NCI-H82 (cell line): ENCODE data around the gene FBN2.
"Not testable (repeated sequence)": the region's sequence is repeated elsewhere in the genome, so short reads cannot be mapped to it uniquely, and the experiment has no call there.

Experiments used
- DNase-seq: peaks from one replicate; lab custom pipeline; 2025; lab: John Stamatoyannopoulos, UW

Gene FBN2

DNA sequence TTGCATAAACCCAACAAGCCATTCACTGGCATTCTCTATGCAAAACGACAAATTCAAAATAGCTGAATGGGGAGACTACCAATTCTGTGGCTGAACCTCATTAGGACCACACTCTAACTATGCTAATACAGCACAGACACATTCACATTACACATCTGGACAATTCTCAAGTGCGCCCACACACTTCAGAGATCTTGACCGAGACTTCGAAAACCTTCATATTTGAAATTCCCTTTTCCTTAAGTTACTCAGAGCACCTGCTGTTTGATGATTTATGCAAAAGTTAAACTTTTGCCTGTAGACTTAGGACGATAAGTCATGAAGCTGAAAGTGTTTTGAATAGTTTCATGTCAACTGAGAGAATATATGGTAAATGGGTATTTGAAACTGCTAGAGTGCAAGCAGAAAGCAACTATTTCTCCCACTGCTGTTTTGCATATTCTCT, 111.9 kb downstream of the FBN2 start:
- no peak for DNase-seq

DNA sequence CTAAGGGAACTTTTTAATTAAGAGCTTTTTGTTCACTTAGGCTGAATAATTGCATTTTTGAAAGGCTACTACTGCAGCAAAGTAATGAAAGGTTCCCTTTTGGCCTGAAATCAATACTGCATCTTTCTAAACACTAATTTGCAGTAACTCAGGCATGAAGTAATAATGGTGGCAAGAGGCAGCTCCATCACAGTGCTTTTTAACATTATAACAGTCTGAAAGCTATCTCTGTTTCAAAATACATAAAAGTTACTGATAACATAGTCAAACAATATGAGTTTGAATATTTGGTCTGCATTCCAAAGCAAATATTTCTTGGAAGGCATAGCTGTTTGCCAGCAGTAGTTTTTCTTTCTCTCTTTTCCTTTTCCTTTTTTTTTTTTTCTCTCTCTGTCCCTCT, 113.4 kb downstream of the FBN2 start:
- no peak for DNase-seq

DNA sequence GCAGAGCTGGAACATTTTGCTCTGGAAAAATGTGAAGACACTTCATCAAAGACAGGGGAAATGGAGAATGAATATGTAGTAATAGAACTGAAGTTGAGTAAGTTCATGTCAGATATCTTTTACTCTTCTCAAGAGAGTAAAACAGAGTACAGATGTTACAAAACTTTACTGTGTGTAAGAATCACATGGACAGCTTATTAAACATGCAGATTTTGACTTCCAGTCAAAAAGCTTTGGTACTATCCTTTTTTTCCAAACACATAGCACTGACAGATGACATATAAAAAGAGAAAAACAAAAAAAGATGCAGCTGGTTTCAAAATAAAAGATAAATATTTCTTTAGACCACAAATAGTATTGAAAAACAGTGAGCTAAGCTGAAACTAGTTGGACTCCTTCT, 115.4 kb downstream of the FBN2 start:
- no peak for DNase-seq

DNA sequence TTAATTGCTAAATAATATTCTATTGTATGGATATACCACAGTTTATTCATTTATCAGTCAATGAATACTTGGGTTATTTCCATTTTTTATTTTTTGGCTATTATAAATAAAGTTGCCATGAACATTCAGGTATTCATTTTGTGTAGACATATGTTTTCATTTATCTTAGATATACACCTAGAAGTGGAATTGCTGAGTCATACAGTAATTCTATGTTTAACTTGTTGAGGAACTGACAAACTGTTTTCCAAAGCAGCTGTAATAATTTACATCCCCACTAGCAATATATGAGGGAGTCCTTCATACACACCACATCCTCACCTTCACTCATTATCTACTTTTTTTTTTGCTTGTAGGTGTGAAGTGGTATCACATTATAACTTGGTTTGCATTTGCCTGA, 123.6 kb downstream of the FBN2 start:
- no peak for DNase-seq

DNA sequence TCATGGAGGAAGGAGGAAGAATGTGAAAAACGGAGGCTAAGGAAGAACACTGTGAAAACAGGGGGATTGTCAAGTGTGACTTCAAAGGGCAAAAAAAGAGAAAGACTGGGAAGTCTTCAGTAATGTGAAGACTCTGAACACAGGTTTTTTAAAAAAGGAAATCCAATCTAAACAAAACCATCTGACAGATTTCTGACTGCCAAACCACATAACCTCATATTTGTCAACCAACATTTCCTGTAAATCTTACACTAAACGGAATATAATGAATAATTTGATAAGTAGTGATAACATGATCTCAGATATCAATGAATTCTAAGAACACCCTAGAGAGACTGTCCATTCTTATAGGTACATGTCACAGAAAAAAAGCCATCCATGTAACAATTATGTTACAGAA, 124.7 kb downstream of the FBN2 start:
- no peak for DNase-seq

DNA sequence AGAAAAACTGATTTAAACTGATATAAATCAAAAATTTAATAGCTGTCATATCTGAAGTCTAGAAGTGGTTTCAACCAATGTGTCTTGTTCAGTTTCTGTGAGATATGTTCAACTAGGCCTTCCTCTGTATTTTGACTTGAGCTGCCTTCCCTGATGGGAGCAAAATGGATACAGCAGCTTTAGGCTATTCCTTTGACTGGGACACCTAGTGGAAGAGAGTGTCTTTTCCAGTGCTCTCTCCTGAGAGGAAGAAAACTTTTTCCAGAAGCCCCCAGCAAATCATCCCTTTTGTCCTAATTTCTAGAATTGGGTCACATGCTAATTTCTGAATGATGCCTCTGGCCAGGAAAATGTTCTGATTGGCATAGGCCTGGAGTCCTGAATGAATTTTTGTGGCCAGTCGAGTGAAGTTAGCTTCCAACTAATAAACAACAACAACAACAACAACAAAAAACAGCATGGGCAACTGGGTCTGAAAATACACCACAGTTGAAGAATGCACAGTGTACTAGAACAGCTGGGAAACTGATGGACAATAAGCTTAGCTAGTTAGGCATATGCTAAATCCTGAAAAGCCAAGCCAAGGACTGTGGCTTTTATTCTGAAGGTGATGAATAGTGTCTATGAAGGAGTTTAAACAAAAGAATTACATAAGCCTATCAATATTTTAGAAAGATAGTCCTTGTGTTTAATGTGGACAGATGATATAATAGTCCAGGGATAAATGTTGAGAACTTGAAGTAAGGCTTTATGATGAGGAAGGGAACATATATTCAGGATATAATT, 125.7 kb downstream of the FBN2 start:
- DNase-seq, result peak; percentile 23

DNA sequence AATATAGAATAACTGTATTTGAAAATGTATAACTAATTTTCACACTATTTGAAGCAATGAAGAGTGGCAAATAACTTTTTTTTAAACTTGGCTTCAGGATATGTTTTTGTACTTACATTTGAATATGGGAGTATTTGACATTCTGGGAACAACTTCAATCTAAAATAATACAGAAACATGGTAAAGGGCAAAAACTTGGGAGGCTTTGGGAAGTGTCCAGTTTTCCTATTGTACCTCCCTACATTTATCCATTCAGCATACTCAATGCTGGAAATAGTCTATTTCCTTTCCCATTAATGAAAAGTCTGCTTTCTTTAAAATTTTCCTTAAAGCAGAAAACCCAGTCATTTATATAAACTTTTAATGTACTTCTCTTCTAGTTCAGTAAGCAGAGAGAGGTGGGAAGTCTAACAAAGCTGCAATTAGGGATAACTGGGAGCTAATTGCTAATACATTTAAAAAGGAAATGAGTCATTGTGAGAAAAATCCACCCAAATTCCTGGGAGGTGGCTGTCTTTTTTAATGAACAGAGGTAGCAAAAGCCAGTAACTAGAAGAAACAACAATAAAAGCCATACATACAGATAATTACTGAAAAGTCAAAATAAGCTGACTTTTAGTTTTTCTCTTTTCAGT, 128.8 kb downstream of the FBN2 start:
- no peak for DNase-seq

DNA sequence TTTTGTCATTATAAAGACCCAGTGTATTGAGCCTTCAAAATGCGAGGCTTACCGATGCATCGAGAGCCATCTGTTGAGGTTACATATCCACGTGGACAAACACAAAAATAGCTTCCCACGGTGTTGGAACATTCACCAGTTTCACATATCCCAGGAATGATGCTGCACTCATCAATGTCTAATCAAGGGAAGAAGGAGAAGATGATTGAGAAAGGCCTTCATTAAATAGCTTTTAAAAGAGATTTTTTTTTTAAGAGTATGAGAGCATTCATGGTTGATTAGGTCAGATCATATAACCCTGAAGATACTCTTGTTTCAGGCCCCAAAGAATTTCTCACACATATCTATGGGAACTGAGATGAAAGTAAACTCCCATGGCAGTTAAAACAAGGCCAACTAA, 129.4 kb downstream of the FBN2 start:
- DNase-seq, result no peak

DNA sequence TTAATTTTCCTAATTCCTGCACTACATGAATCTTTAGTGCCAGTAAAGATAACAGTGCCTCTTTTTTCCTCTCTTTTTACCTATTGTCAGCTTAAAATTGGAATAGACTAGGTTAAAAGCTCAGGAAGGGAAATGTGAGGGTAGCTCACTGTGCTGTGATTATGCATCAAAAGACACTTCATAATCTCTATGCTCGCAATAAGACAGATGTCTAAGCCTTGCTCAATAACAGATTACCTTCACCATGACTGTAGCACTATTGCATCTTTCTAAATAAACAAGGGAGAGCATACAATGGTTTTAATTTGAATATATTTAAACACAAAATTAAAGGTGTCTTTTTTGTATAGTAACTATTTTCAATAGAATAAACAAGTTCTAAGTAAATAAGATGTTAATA, 130.1 kb downstream of the FBN2 start:
- DNase-seq, result peak; percentile 12

DNA sequence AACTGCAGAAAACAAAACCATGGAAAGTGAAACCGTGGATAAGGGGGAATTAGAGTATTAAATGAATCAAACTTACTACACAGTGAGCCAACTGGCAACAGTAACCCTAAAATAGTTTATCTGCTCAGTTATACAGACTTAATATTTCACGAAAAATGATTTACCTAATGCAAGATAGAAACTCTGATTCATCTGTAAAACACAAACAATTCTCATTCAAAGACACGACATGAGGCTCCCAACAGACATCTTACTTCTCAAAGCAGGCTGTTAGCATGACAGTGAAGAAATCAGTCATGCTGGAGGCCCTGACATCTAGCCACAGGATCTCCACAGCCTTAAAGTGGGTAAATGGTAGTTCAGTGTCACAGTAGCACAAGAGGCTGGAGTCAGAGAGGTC, 131.2 kb downstream of the FBN2 start:
- DNase-seq, result no peak

DNA sequence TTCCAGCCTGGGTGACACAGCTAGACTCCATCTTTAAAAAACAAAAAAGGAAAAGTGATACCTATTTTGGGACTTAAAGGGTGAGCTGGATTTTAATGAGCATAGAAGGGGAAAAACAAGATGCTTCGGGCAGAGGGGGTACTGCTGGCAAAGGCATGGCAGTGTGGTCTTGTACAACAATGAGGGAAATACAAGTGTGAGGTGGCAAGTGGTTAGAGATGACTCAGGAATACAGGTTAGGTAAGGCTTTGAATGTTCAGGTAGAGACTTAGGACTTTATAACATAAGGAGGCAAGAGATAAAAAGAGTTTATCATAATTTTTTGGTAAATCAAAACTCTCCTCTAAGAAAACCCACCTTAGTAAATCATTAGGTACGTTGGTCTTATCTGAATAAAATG, 132.9 kb downstream of the FBN2 start:
- DNase-seq, result no peak

DNA sequence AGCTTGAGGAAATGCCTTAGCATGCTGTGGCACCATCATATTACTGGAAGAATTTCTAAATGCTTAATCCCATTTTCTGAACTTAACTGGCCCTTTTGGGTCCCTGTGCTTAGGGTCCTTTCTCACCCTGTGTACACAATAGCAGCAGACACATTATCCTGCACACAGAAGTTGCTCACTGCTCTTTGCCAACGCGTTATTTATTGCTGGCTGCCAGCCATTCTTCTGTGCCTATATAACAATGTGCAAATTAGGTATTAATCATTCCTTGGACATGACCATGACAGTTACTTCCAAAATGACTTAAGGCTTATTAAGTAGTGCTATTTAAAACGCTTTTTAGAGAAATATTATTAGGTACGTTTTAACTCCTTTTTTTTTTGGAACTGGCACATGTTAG, 134.7 kb downstream of the FBN2 start:
- peak; percentile 5 for DNase-seq

DNA sequence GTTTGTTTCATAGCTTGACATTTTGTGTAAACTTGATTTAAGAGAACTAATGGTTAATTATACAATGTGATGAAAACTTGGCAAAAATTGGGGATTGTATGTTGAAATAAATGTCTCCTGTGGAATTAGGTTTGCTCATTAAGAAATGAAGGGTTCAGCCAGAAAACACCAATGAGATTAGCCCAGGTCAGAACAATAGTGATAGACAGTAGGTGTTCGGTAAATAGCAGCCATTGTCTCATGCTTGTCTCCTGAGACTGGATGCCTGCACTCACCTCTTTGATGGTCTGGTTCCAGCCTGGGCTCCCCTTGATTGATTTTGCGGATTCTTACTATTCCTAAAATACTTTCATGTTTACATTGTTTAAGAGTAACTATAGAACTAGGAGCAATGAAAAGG, 135.5 kb downstream of the FBN2 start:
- no peak for DNase-seq

DNA sequence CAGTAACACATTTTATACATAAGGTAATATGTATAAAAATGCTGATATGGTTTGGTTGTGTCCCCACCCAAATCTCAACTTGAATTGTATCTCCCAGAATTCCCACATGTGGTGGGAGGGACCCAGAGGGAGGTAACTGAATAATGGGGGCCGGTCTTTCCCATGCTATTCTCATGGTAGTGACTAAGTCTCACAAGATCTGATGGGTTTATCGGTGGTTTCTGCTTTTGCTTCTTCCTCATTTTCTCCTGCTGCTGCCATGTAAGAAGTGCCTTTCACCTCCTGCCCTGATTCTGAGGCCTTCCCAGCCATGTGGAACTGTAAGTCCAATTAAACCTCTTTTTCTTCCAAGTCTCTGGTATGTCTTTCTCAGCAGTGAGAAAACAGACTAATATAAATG, 137.3 kb downstream of the FBN2 start:
- not testable (repeated sequence) for DNase-seq

DNA sequence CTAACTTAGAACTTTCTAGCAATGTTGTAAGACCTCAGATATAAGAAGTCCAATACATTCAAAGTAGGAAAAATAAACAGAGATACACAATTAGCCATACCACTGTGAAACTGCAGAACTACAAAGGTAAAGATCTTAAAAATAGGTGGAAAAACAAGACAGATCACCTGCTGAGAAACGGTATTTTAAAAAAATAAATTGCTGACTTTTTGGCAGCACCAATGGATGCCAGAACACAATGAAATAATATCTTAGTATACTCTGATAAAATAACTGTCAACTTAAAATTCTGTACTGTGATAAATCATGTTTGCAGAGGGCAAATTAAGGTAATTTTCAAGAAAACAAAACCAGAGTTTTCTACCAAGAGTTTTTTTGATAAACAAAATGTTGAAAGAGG, 138.9 kb downstream of the FBN2 start:
- no peak for DNase-seq

DNA sequence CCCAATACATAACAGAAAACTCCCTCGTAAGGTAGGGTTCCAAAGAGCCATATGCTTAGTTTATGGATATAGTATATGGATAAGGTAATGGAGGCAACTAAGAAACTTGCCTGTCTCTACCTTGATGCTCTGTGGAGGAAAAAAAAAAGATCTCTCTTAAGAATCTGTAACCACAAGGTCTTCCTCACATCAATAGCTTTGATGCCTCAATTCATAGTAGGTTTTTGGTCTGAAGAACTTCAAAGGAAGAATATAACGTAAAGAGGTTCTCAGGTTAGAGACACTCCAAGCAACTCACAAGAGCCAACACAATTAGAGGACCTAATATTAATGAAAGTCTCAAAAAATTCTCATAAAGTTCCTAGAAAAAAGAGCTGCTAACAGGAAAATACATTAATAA, 140.2 kb downstream of the FBN2 start:
- DNase-seq, result no peak

DNA sequence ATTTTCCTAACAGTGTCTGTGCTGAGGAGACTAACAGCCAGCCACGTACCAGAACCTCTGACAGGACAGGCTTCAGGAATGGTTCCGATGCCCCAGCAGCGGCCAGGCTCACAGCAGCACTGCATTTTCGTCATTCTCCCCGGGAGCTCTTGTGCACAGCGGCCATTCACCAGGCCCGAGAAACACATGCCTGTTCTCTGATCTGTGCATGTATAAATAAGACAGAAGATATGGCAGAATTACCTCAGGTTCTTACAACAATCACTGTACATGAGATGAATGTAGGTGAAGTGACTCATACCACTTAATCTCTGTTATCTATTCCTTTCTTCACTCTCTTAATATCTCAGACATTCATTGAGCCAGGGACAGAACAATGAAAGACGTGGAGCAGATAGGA, 143.0 kb downstream of the FBN2 start:
- DNase-seq, result no peak

DNA sequence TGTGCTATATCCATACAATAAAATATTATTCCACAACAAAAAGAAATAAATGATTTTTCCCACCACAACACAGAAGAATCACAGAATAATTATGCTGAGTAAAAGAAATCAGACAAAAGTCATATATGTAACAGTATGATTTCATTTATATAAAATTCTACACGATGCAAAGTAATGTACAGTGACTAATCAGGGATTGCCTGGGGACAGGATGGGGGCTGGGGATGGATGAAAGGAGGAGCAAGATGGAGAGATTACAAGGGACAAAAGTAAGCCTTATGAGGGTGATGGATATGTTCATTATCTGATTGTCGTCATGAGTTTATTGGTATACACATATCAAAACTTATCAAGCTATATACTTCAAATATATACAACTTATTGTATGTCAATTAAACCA, 154.0 kb downstream of the FBN2 start:
- DNase-seq, result no peak

DNA sequence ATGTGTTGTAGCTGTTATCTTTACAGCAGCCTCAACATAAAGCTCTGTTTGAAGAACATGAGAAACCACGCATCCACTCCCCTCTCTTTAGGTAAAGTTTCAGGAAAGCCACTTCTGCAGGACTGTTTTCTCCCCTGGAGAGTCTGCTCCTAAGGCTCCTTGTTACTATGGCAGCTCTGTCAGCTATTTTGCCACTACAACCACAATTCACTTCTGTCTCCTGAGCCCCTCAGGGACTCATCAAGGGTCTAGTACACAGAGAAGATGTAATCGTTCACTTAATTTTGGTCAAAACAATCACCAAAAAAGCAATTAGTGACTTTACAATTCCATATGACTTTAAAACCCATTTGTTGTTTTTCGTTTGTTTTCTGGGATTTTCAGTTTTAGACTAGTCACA, 157.7 kb downstream of the FBN2 start:
- no peak for DNase-seq

DNA sequence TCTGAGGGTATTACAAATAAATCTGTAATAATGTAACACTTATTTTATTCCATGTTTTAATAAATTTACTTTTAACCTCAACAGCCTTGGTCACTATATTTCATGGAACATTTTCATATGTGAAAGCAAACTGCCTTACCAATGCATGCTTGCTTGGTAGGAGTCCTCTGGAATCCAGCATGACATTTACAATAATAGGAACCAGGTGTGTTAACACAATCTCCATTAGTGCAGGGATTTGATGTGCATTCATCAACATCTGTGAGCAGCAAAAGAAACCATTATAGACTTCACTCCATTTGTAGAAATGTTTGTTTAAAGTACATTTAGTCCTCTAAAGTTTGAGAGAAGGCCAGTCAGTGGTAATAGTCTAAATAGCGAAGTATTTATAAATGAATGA, 159.4 kb downstream of the FBN2 start:
- DNase-seq, result no peak

DNA sequence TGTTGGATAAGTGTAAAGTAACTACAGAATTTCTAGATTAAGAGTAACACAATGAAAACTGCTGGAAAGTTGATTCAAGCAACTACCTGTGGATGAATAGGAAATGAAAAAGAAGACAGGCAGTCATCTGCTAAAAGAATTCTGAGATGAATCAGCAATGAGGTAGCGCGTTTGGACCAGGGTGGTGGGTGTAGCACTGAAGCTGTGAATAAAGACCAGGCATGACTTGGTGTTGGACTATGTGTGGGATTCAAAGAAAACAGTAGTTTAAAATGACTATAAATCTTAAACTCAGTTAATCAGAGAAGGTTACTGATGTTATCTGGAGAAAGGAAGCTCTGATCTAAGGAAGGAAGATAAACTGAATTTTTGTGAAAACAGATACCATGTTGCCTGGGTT, 159.8 kb downstream of the FBN2 start:
- DNase-seq, result no peak

DNA sequence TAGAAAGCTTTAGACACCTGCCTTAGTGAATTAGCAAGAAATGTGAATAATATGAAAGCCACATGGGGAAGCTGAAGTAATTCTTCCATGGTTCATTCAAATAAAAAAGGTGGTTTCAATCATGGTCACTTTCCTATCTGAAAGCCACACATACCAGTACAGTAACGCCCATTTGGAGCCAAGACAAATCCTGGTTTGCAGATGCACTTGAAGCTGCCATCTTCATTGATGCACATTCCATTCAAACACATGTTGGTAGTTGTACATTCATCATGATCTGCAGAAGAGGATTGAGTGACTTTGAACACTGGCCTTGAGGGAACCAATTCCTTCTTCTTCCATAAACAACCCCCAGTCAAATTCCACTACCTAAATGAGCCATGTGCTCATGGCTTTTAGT, 161.5 kb downstream of the FBN2 start:
- no peak for DNase-seq

DNA sequence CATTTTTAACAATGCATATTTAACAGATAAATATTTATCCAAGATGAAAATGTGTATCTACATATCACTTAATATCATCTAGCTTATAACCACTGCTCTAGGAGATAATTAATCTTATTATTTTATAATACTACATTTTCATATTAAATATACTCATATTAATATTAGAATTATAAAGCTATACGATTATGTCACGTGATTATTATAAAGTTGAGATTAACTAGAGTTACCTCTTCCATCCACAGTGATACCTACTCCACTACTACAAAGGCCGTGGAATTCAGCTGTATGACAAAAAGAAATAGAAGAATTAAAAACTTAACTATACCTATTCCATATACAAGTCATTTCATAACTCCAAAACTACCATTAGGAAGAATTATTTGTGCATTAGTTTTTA, 171.9 kb downstream of the FBN2 start:
- no peak for DNase-seq

DNA sequence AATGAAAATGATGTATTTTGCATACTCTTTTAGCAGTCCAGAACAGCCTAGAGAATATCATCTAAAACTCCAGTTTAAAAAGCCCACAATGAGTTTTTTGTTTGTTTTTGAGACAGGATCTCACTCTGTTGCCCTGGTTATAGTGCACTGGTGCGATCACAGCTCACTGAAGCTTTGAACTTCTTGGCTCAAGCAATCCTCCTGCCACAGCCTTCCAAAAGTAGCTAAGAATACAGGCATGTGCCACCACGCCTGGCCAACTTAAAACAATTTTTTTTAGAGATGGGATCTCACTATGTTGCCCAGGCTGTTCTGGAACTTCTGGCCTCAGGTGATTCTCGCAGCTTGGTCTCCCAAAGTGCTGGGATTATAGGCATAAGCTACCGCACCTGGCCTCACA, 175.7 kb downstream of the FBN2 start:
- no peak for DNase-seq
